Measurements from ENCODE around the gene PHRF1. TPM values are rescaled to one million over a fixed set of nuclear protein-coding genes. Genes with fewer than 3 reads are reported as not detected.

The PHRF1 gene
- total and polyA plus RNA-seq, 2 donors (not counting 3 experiments of a cell fraction or from before 2014, with no cell fraction given), result 14.2 to 39.4 TPM

DNA sequence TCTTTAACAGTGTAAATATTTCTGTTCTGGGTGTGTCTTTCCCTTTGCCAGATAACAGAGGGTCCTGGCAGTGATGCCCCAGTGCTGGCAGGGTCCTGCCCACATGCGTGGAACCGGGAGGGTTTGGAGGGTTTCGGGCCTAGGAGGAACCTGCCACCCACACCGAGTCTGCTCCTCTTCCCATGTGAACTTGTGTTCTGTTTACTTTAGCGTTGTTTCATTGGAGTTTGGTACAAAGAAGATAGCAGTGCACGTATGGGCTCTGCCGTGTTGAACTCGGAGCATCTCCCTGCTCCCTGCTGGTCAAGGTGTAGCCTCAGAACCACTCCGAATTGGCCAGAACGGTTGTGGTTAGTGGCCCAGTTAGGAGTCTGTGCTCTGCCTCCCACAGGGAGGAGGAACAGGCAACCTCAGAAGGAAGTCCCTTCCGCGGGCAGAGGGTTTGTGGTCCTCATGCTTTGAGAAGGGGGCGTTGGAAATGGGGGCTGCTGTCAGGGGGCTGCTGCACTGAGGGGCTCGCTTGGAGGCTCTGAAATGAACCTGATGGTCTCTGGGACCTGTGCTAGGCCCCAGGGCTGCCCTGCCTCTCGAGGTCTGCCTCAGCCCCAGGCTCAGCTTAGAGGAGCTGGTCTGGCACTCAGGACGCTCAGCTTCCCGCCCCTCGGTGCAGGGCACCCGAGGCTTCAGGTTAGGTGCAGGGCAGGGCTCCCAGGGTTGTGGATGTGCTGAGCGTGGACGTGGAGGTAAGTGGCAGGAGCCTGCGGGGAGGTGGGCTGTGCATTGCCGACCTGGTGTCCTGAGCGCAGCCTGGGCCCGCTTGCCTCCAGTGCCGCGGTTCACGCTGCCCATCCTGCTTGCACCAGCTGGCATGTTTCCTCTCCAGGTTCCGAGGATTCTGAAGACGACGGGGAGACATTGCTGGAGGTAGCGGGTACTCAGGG, 10.4 kb downstream of the PHRF1 start:
- no peaks in the 10 kb centered on the region for H3K9me1 ChIP-seq (replicated peaks; ENCODE audit: control insufficient read depth, extremely low read depth, insufficient read depth, low read length)
- DNase-seq (ENCODE audit: low read depth, low spot score) (no peak), FAIRE-seq (no peak)
- peaks cover 6 to 35% of the 10 kb centered on the region in 2 experiments for H3K36me3 ChIP-seq (ENCODE audit: control insufficient read depth in 2 of 2, extremely low read depth in 1 of 2, insufficient read depth in 2 of 2, low read length in 2 of 2)
- H3K27ac ChIP-seq (ENCODE audit: insufficient read depth, low read depth, low read length), result no peak overlapping the region
- H3K79me2 ChIP-seq (ENCODE audit: control insufficient read depth, insufficient read depth, low read length), result peaks cover 23% of the 10 kb centered on the region
- H3K9ac ChIP-seq (replicated peaks; ENCODE audit: extremely low read depth, insufficient read depth, low read length), result no peak overlapping the region
- no peaks in the 10 kb centered on the region for H3K9me3 ChIP-seq (replicated peaks; ENCODE audit: control insufficient read depth, insufficient read depth, low read length)
- no peak overlapping the region for H3K4me3 ChIP-seq (replicated peaks in 1 of 3; ENCODE audit: insufficient read depth in 1 of 3, low read depth in 1 of 3, low read length in 3 of 3)
- no peaks in the 10 kb centered on the region for H4K20me1 ChIP-seq (replicated peaks; ENCODE audit: control insufficient read depth, extremely low read depth, insufficient read depth, low read length)
- no peak for TF ChIP-seq POLR2A (IDR thresholded peaks at IDR 0.05; ENCODE audit: low read depth, low read length)
- no peak for TF ChIP-seq EZH2 (IDR thresholded peaks at IDR 0.05; ENCODE audit: borderline replicate concordance, low read depth, low read length, severe bottlenecking)
- no peak for TF ChIP-seq JUN (IDR thresholded peaks at IDR 0.05; ENCODE audit: borderline replicate concordance, insufficient read depth, insufficient read length, low read depth)
- TF ChIP-seq, protein P1, sequence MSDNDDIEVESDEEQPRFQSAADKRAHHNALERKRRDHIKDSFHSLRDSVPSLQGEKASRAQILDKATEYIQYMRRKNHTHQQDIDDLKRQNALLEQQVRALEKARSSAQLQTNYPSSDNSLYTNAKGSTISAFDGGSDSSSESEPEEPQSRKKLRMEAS (IDR thresholded peaks at IDR 0.05; ENCODE audit: insufficient read depth, insufficient read length), result no peak
- no peak for TF ChIP-seq CTCF (IDR thresholded peaks at IDR 0.05; ENCODE audit: extremely low read depth in 1 of 2, insufficient read depth in 1 of 2, low read depth in 1 of 2, low read length in 2 of 2)
- no TSS peak for BruUV-seq (replicated peaks)
- H3K27me3 ChIP-seq (ENCODE audit: control insufficient read depth in 2 of 2, insufficient read depth in 2 of 2, low read length in 2 of 2), result no peaks in the 10 kb centered on the region
- ChIA-PET POLR2A (no interaction called here), CTCF (no interaction called here)
- intact Hi-C loops (cut with micrococcal nuclease), result no loop called here
- dilution Hi-C loops (cut with MboI; ENCODE audit: extremely low pct_ligation_motif_present, low sequenced_read_pairs), result no loop called here
- peaks cover 11% of the 10 kb centered on the region for H3K4me1 ChIP-seq (ENCODE audit: control insufficient read depth, extremely low read depth, insufficient read depth, low read length)
- no peak overlapping the region for H2AFZ ChIP-seq (ENCODE audit: low read depth, low read length)
- H3K4me2 ChIP-seq (ENCODE audit: insufficient read depth, low read length), result no peak overlapping the region
